Endothelial cell of umbilical vein (primary cell): ENCODE data around the gene ACTR2. TPM values are rescaled to one million over a fixed set of nuclear protein-coding genes. Genes with fewer than 3 reads are reported as not detected.

Experiments
- BruUV-seq: library from RNA; stranded (reverse); fragments of 400-500 nt; replicated peaks from 2 replicates; lab custom pipeline; 2021; lab: Mats Ljungman, UMichigan
- CTCF ChIA-PET: fragments of 300-600, 350-600 bp; sonication (Branson Sonifier 250); formaldehyde crosslinking; loops from one replicate; lab custom pipeline; 2021; ENCODE audit warnings: antibody characterized with exemption, inconsistent platforms; lab: Charles Lee
- POLR2A ChIA-PET: fragments of 300-600, 350-600 bp; sonication (Branson Sonifier 250); formaldehyde crosslinking; loops from one replicate; lab custom pipeline; 2021; ENCODE audit warnings: antibody characterized with exemption, inconsistent platforms; lab: Charles Lee
- DNase-seq: peaks from one replicate; pipeline ENCODE4 v3.0.0-alpha.2; 2011; ENCODE audit warnings: low read depth, low spot score
- FAIRE-seq: peaks from 2 replicates; lab custom pipeline; 2011; peaks lifted over from hg19 to GRCh38; lab: Jason Lieb, UNC
- H2AFZ ChIP-seq: 2 replicates; pipeline ENCODE4 v1.6.0; 2012; ENCODE audit warnings: low read depth, low read length, control low read depth, inconsistent platforms
- H3K27ac ChIP-seq: 2 replicates; pipeline ENCODE4 v1.5.1; 2011; ENCODE audit warnings: low read depth, mild to moderate bottlenecking, control low read depth, low read length, moderate library complexity; ENCODE audit not compliant: insufficient read depth
- H3K27me3 ChIP-seq, 2 experiments: 2 replicates each; pipeline versions ENCODE4 v1.6.0 to v1.6.1; 2011; ENCODE audit warnings: low read length in 2 of 2, mixed read lengths in 1 of 2; ENCODE audit not compliant: control insufficient read depth in 2 of 2, insufficient read depth in 2 of 2
- H3K36me3 ChIP-seq, 2 experiments: 2 replicates in 1 of 2; 3 replicates in 1 of 2; pipeline ENCODE4 v1.5.1; 2011; ENCODE audit warnings: low read length in 2 of 2, mild to moderate bottlenecking in 1 of 2, moderate library complexity in 1 of 2; ENCODE audit not compliant: control insufficient read depth in 2 of 2, insufficient read depth in 2 of 2; ENCODE audit errors: extremely low read depth in 1 of 2
- H3K4me1 ChIP-seq: 3 replicates; pipeline ENCODE4 v1.5.1; 2011; ENCODE audit warnings: mild to moderate bottlenecking, low read length; ENCODE audit not compliant: control insufficient read depth, insufficient read depth; ENCODE audit errors: extremely low read depth
- H3K4me2 ChIP-seq: 2 replicates; pipeline ENCODE4 v1.6.1; 2011; ENCODE audit warnings: low read length, control low read depth, mixed read lengths; ENCODE audit not compliant: insufficient read depth
- H3K4me3 ChIP-seq, 3 experiments: fragments of 200-600 bp in 1 of 3; sonication (generic), shearing (Covaris generic) in 1 of 3; replicated peaks in 1 of 3; 2 replicates each; pipeline ENCODE4 v1.5.1; 2011 to 2016; ENCODE audit warnings: control low read depth in 3 of 3, low read length in 3 of 3, mild to moderate bottlenecking in 2 of 3, inconsistent platforms in 1 of 3, low read depth in 1 of 3, moderate library complexity in 1 of 3; ENCODE audit not compliant: insufficient read depth in 1 of 3
- H3K79me2 ChIP-seq: 2 replicates; pipeline ENCODE4 v1.6.0; 2012; ENCODE audit warnings: low read length, inconsistent platforms; ENCODE audit not compliant: control insufficient read depth, insufficient read depth
- H3K9ac ChIP-seq: replicated peaks from 2 replicates; pipeline ENCODE3; 2011; ENCODE audit warnings: low read length, control low read depth; ENCODE audit not compliant: insufficient read depth; ENCODE audit errors: extremely low read depth
- H3K9me1 ChIP-seq: replicated peaks from 3 replicates; pipeline ENCODE4 v1.6.0; 2011; ENCODE audit warnings: mild to moderate bottlenecking, low read length; ENCODE audit not compliant: control insufficient read depth, insufficient read depth; ENCODE audit errors: extremely low read depth
- H3K9me3 ChIP-seq: replicated peaks from 2 replicates; pipeline ENCODE4 v1.5.1; 2012; ENCODE audit warnings: low read length, inconsistent platforms; ENCODE audit not compliant: control insufficient read depth, insufficient read depth
- H4K20me1 ChIP-seq: replicated peaks from 2 replicates; pipeline ENCODE3; 2011; ENCODE audit warnings: mild to moderate bottlenecking, low read length; ENCODE audit not compliant: control insufficient read depth, insufficient read depth; ENCODE audit errors: extremely low read depth
- EZH2 ChIP-seq: IDR thresholded peaks from 2 replicates; pipeline ENCODE4 v1.6.1; 2012; ENCODE audit warnings: borderline replicate concordance, low read depth, mild to moderate bottlenecking, moderate library complexity, low read length, inconsistent platforms; ENCODE audit not compliant: severe bottlenecking
- FOS ChIP-seq: IDR thresholded peaks from 2 replicates; pipeline ENCODE4 v1.6.1; 2011; ENCODE audit warnings: mild to moderate bottlenecking, low read length, moderate library complexity, borderline replicate concordance; ENCODE audit not compliant: insufficient read depth
- GATA2 ChIP-seq: IDR thresholded peaks from 2 replicates; pipeline ENCODE4 v1.7.0; 2011; ENCODE audit warnings: low read depth, mild to moderate bottlenecking, moderate library complexity, mixed read lengths, low read length; ENCODE audit not compliant: insufficient read length, insufficient read depth
- MYC ChIP-seq: IDR thresholded peaks from one replicate; pipeline ENCODE4 v1.6.1; 2011; ENCODE audit warnings: mild to moderate bottlenecking, low read depth, low read length
- POLR2A ChIP-seq: IDR thresholded peaks from 2 replicates; pipeline ENCODE4 v1.6.1; 2012; ENCODE audit warnings: low read depth, mild to moderate bottlenecking, control low read depth, low read length
- POLR2AphosphoS5 ChIP-seq: IDR thresholded peaks from 2 replicates; pipeline ENCODE4 v1.6.1; 2012; ENCODE audit warnings: low read depth, mild to moderate bottlenecking, control low read depth, low read length, moderate library complexity; ENCODE audit not compliant: insufficient read depth
- dilution Hi-C: fragments of 300-500 bp; cut with MboI; formaldehyde crosslinking; loops from one replicate; pipeline ENCODE4 v1.15.0; 2019; ENCODE audit warnings: low sequenced_read_pairs; ENCODE audit not compliant: extremely low pct_ligation_motif_present
- intact Hi-C: fragments of 100-400 bp; cut with micrococcal nuclease; formaldehyde crosslinking; loops from one replicate; pipeline ENCODE4 v1.10.0; 2022
- polyA plus RNA-seq, 4 experiments: library from polyadenylated mRNA; depleted of rRNA in 3 of 4; stranded (reverse) in 3 of 4; unstranded in 1 of 4; fragments of >200 nt; gene quantifications; 2 replicates each; pipeline versions ENCODE4 v1.2.1 to v1.2.3, GENCODE V29; 2011 to 2012; ENCODE audit warnings: missing spikeins in 1 of 4
- total RNA-seq: library from RNA; stranded (reverse); gene quantifications from 2 replicates; pipeline ENCODE4 v1.2.3, GENCODE V29; 2021
- TF ChIP-seq, protein P1 (sequence below), 2 donors: IDR thresholded peaks; 1 replicate in 1 of 2; 2 replicates in 1 of 2; pipeline ENCODE4 v1.5.1; 2011; ENCODE audit warnings: low read length in 2 of 2, mild to moderate bottlenecking in 2 of 2, moderate library complexity in 2 of 2, control low read depth in 1 of 2, inconsistent platforms in 1 of 2, low read depth in 1 of 2; ENCODE audit not compliant: insufficient read depth in 1 of 2; ENCODE audit errors: extremely low read depth in 1 of 2
- TF ChIP-seq, protein P2 (sequence below): IDR thresholded peaks from 2 replicates; pipeline ENCODE4 v1.6.1; 2011; ENCODE audit not compliant: insufficient read depth, insufficient read length

The ACTR2 gene
- total and polyA plus RNA-seq, 2 donors (not counting 3 experiments of a cell fraction or from before 2014, with no cell fraction given): 48.7 to 287 TPM

DNA sequence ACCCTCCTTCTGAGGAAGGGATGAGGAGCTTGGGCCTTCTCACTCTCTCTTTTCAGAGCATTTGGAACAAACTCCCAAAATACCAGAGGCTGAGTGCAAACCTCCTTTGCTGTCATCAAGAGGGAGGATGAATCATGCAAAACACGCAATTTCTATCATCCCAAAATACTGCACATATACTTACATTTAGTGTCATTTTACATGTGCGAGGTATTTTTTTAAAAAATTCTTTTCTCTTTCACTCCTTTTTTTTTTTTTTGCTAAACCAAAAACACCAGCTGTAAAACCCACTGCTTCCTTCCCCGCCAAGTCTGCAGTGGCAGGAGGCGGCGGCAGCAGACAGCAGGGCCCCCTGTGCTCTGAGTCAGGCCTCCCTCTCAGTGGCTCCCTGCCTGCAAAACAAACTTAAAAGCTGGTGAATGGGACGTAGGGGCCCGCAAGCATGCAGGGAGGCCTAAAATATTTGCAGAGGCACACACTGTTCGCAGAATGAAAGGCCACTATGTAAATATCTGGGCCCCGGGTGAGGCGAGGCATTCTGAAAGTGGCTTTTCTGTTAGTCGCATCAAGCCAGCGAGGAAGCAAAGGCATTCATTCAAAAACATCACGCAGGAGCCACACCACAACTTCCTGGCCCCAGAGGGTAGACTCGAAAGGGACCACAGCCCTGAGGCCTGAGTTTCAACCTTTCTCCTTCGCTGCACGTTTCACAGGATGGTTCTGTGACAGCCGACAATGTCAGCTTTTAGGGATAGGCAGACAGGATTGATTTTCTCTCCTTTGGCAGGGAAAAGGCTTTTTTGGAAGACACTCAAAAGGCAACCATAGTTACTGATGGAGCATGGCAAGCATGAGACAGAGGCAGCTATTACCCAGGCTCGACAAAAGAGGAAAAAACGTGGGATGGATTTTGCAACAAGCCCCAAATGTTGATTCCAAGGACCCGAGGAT, 73.4 kb downstream of the ACTR2 start:
- H4K20me1 ChIP-seq: no peaks in the 10 kb centered on the region
- dilution Hi-C loops (no loop called here), intact Hi-C loops (no loop called here)
- H3K4me2 ChIP-seq: no peak overlapping the region
- no peak for DNase-seq
- H3K4me3 ChIP-seq: no peak overlapping the region
- H2AFZ ChIP-seq: no peak overlapping the region
- peaks cover 9 to 22% of the 10 kb centered on the region in 2 experiments for H3K27me3 ChIP-seq
- H3K36me3 ChIP-seq: no peaks in the 10 kb centered on the region
- no peak for FAIRE-seq
- no peaks in the 10 kb centered on the region for H3K79me2 ChIP-seq
- peaks cover 2% of the 10 kb centered on the region for H3K4me1 ChIP-seq
- H3K9me3 ChIP-seq: no peaks in the 10 kb centered on the region
- no TSS peak for BruUV-seq
- ChIA-PET CTCF (no interaction called here), POLR2A (no interaction called here)
- H3K9me1 ChIP-seq: no peaks in the 10 kb centered on the region
- no peak overlapping the region for H3K27ac ChIP-seq
- TF ChIP-seq MYC: no peak
- H3K9ac ChIP-seq: no peak overlapping the region

DNA sequence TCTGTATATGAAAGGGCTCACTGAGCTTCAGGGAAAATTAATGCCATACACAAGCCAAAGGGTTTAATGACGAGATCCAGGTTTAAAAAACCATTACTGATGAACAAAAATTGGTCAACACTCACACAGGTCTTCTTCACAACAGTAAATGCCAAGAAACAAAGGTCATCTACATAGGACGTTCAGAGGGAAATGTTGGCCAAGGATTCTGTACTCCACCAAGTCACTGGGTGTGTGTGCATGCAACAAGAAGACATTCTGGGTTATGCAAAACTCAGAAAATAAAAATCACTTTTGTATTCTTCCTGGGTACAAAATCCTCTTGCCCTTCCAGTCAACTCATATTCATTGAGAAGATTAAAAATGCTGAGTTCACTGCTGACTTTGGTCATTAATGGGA, 78.3 kb downstream of the ACTR2 start:
- H2AFZ ChIP-seq: no peak overlapping the region
- dilution Hi-C loops (no loop called here), intact Hi-C loops (no loop called here)
- H3K4me1 ChIP-seq: peaks cover 11% of the 10 kb centered on the region
- H3K4me2 ChIP-seq: no peak overlapping the region
- DNase-seq (no peak), FAIRE-seq (no peak)
- H3K9ac ChIP-seq: no peak overlapping the region
- CTCF ChIA-PET: no interaction called here
- H4K20me1 ChIP-seq: no peaks in the 10 kb centered on the region
- H3K27ac ChIP-seq: no peak overlapping the region
- H3K9me1 ChIP-seq: no peaks in the 10 kb centered on the region
- POLR2A ChIA-PET: no interaction called here
- H3K4me3 ChIP-seq: no peak overlapping the region
- TF ChIP-seq, protein P1, sequence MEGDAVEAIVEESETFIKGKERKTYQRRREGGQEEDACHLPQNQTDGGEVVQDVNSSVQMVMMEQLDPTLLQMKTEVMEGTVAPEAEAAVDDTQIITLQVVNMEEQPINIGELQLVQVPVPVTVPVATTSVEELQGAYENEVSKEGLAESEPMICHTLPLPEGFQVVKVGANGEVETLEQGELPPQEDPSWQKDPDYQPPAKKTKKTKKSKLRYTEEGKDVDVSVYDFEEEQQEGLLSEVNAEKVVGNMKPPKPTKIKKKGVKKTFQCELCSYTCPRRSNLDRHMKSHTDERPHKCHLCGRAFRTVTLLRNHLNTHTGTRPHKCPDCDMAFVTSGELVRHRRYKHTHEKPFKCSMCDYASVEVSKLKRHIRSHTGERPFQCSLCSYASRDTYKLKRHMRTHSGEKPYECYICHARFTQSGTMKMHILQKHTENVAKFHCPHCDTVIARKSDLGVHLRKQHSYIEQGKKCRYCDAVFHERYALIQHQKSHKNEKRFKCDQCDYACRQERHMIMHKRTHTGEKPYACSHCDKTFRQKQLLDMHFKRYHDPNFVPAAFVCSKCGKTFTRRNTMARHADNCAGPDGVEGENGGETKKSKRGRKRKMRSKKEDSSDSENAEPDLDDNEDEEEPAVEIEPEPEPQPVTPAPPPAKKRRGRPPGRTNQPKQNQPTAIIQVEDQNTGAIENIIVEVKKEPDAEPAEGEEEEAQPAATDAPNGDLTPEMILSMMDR (IDR thresholded peaks at IDR 0.05; ENCODE audit: extremely low read depth in 1 of 2, insufficient read depth in 1 of 2, low read depth in 1 of 2, low read length in 2 of 2): no peak
- TF ChIP-seq EZH2 (no peak), POLR2AphosphoS5 (no peak), POLR2A (no peak), FOS (no peak), GATA2 (no peak)
- TF ChIP-seq, protein P2, sequence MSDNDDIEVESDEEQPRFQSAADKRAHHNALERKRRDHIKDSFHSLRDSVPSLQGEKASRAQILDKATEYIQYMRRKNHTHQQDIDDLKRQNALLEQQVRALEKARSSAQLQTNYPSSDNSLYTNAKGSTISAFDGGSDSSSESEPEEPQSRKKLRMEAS: no peak
- no TSS peak for BruUV-seq
- no peaks in the 10 kb centered on the region for H3K9me3 ChIP-seq
- H3K79me2 ChIP-seq: no peaks in the 10 kb centered on the region
- H3K36me3 ChIP-seq: no peaks in the 10 kb centered on the region
- peaks cover 6 to 8% of the 10 kb centered on the region in 2 experiments for H3K27me3 ChIP-seq
